GM19025 (cell line): ENCODE data around the gene RBM38.

Experiments
- ATAC-seq: cut with Tn5 transposase; IDR thresholded peaks from one replicate; pipeline ENCODE4 v1.9.1; 2021; ENCODE audit warnings: mild to moderate bottlenecking, low read depth, moderate library complexity; ENCODE audit not compliant: unreplicated experiment

The RBM38 gene

DNA sequence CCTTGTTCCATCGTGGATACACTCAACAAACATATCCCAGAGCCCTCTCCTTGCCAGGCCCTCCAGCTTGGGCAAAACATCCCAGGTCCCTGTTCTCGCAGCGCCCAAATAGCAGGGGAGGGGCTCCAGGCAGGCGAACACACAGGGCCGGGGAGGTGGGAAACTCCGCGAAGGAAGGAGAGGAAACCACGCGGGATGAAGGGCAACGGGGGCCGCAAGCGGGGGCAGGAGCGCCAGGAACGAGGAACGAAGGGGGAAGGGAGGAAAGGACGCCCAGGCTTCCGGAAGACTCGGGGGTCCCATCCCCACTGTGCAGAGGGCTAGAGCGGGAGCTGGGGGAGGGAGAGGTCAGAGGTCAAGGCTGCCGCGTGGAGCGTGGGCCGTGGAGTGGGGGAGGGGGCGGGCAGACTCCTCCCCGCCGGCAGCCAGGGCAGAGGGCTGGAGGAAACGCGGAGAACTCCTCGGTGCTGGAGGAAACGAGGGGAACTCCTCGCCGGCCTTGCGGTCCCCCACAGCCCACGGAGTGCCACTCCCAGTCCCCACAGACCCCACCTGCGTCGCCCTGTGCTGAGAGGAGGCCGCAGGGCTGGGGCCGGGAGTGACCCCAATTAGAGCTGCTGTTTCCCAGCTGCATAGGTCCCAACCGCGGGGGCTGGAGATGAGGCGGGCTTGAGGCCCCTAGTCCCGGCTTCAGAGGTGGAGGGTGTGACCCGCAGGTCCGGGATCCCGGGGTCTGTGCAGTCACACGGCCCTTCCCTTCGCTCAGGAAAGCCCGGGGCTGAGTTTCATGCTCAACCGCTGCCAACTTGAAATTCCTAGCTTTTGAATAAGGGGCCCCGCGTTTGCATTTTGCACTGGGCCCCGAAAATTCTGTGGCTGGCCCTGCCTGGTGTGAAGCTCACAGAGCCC lies 1.2 kb upstream of the RBM38 start:
- ATAC-seq, result no peak

DNA sequence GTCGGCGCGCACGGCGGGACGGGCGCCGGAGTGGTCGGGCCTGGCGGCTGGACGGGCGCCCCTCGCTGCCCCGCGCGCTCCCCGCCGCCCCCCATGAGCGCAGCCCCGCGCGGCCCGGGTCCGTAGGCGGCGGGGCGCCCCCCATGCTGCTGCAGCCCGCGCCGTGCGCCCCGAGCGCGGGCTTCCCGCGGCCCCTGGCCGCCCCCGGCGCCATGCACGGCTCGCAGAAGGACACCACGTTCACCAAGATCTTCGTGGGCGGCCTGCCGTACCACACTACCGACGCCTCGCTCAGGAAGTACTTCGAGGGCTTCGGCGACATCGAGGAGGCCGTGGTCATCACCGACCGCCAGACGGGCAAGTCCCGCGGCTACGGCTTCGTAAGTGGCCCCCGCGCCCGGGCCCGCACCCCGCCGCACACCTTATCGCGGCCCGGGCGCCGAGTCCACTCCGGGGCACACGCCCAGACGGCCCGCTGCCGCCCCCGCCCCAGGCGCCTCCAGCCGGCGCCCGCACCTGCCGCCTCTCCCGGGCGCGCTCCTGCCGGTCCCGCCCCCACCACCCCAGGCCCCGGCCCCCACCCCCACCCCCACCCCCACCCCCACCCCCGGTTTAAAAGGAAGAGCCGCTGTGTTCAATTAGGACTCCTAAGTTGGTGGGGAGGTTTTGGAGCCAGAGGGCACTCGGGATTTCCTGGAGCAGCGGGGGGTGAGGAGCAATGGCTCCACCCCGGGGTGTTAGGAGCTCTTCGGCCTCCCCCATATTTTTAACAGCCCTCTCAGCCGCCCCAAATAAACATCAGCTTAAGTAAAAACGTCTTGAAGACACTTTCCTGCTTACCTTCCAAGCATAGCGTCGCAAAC lies 474 bp downstream of the RBM38 start:
- peak; percentile 9 for ATAC-seq

DNA sequence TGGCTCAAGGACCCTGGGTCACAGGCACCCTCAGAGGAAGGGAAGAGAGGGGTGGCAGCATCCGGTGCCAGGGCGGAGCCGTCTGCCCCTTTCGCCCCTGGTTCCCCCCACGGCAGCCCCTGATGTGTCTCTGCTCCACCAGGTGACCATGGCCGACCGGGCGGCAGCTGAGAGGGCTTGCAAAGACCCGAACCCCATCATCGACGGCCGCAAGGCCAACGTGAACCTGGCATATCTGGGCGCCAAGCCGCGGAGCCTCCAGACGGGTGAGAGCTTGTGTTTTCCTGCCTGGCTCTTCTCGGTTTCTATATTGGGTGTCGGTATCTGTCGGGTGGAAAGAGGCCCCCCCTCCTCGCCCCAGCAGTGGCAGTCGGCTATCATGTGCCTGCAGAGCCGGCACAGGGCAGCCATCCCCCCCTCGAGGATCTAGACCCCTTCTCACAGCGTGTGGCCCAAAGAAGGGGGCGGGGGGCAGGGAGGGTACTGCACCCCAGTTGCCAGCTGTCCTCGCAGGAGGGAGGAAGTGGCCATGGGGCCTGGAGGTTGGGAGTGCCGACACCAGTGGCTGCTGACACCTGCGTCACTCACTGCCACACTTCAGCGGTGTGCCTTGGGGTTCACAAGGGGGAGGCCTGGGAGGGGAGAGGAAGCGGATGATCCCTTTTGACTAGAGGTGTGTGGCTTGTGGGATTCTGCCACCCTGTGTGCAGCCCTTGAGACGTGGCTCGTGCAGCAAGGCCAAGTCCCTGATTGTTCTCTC lies 1.5 kb downstream of the RBM38 start:
- no peak for ATAC-seq

DNA sequence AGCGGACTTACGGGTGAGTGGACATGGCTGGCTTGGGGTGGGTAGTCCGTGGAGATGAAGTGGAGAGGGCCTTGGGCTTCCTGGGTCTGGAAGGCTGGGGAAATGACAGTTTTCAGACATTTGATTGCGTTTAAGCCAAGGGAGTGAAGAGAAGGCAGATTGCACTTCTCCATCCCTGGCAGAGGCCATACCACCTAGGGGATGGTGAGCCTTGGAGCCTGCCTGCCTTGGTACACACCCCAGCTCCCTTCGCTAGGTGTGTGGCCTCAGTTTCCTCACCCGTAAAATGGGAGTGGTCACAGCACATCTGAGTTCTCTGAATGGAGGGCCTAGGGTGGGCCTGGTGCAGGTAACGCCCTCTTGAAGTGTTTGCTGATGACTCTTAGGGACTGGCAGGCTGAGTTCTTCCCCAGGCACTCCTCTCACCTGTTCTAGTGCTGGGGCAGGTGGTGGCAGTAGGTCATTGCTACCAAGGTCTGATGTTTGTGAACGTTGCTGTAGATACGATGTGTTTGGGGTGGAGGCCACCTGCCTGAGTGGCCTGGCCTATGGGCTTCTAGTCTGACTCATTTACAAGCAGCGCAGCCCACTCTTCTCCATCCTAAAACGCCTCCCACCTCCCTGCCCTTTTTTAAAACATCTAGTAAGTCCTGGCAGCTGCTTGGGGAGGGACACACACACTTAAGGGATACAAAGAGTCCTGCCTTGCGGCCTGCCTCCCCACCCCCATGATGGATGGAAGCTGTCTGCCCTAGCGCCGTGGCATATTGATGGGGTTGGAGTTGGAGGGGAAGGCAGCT lies 2.3 kb downstream of the RBM38 start:
- ATAC-seq, result no peak

DNA sequence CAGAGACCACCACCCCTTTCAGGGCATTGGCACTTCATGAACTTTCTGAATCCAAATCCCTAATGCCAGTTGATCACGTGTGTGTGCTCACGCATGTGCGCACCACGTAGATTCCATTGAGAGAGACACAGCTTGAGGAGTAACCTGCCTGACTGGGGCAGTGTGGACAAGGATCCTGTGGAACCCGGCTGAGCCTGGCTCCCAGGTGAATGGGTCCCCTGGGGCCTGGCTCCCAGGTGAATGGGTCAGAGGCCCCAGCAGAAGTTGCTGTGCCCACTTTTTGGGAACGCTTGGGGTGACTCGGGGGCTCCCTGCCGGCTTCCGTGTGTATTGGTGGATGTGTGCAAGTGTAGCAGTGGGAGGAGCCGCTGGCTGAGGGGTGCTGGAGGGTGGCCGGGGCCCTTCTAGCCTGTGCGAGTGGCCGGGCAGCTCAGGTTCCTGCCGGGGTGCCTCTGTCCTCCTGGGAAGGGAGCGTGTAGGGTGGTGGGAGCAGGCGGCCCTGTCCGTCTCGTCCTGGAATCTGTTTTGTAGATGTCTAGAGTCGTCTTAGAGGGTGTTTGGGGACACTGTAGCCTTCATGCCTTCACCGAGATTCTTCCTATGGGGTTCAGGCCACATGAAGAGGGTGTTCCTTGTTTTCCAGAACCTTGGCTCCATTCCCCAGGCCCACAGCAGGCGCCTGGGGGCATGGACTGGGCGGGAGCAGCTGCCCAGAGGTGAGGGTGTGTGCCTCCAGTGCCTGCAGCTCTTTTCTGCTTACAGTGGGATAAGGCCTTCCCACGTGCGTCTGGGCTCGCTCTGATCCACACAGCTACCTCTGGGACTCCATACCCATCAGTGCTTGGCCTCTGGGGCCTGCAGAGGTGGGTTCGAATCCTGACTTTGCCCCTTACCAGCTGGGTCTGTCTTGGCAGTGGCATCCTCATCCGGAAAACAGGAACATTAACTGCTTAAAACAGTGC lies 3.2 kb downstream of the RBM38 start:
- no peak for ATAC-seq

DNA sequence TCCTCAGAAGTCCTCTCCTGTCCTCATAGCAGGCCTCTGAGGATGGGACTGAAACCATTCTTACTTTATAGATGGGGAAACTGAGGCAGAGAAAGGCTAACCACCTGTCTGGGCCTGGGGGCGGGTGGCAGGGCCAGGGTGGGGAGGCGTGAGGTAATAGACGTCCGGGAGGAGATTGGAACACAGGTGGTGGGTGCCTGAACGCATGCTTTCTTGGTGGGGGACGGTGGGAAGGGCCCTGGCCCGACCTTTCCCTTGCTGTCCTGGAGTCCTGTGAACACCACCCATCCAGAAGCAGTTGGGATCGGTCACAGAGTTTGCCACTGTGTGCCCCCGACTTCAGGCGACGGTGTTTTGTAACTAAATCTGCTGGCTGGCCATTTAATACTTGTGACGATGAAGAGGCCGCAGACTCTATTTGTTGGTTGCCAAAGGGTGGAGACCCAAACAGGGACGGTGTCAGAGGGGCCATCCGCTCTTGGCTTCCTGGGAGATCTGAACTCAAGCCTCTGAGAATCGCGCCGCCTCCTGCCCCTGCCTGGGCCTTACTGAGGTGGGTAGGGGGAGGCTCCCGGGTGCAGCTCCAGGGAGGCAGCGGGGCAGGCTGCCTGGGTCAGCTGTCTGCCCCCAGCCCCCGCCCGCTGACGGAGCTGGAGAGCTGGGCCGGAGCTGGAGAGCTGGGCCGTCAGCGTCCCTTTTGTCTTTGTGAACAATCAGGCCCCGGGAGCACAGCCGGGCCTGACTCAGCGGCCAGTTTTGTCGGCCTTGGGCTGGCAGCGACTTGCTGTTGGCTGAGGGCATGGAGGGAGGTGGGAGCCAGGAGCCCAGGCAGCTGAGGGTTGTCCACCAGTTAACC lies 4.1 kb downstream of the RBM38 start:
- ATAC-seq, result no peak

DNA sequence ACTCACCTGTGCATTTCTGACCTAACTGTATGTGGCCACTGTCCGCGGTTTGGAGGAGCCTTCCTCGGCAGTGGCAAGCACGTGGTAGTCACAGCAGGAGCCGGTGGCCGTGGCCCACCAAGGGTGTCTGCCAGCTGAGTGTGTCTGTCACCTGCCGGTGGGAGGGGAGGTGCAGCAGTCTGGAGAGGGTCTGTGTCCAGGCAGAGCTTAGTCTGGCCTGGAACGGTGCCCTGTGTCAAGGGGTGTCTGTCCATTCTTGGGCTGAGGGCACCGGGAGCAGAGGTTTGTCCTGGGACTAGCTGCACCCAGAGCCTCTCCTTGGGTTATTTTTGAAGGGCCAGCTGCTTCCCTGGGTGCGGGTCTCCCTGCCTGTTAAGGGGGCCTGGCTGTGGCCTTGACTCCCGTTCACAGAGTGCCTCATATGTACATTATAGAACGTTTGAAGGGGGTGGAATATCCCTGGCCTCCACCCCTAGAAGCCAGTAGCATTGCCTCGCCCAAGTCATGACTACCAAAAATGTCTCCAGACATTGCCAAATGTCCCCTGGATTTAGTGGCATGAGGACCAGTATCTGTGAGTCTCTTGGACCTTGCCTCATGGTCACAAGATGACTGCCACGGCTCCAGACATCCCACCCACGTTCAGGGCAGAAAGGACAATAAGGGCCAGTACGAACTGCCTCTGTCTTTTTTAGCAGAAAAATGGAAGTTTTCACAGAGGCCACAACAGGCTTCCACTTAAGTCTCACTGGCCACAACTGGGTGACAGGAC lies 5.2 kb downstream of the RBM38 start:
- no peak for ATAC-seq

DNA sequence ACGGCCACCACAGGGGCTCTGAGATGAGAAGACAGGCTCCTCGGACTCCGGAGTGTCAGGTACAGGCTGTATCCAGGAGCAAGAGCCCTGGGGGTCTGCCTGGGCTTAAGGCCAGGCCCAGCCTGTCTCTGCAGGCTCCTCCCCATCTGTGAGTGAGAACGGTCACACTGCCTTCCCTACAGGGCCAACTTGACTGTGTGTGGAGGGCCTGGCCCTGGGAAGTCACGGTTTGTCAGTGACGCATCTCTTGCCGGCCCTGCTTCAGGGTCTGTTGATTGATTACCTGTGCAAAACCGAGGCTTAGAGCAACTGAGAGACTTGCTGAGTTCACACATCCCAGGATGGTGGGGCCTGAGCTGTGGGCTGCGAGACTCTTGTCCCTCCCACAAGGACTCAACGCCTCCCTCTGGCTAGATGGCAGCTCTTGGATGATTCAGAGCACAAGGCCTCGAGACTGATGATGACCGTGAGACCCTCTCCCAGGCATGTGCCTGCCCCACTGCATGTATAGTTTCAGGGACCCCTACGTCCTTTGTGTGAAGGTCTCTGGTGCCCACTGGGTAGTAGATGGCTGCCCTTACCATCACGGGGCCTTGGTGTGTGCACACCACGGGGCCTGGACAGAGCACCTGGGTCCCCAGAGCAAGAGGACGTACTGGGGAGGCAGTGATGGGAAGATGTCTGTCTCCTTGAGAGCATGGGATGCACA lies 5.9 kb downstream of the RBM38 start:
- ATAC-seq, result no peak

DNA sequence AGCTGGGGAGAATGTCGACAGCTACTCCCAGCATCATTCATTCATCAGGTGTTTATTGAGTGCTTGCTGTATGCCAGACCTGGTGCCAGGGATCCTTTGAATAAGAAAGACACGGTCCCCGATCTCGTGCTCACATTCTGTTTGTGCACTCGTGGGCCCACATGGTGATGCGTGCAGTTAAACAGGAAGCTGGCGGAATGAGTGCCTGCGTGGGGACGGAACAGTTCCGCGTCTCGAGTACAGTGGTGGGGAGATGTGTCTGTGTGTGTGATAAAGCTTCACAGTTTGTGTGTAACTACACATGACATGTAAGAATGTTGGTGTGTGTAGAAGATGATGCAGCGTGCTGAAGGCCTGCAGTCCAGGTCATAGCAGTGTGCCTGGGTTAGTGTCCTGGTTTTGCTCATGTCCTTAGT lies 6.5 kb downstream of the RBM38 start:
- peak; percentile 0 for ATAC-seq

DNA sequence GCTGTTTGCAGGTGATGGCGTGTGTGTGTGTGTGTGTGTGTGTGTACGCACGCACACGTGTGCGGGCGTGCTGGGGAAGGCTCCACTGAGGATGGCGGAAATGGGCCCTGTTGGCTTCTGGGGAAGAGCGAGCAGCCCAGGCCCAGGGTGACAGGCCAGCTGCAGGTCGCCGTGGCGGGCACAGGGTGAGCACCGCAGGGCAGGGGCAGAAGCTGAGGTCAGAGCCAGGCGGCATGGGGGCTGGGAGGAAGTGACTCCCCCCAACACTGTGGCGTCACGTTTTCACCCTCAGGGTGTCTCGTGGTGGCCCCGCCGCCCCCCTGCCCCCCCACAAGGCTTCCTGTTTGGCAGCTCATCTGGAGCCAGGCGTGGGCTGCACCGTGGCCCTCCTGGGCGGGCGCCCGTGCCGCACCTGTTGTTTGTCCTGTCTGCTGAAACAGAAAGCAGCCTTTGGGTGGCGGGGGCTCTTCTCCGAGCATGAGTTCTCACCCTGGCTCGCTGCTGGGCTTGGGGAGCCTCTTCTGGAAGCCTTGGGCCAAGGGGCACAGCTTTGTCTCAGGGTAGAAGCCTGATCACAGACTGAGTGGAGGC lies 7.1 kb downstream of the RBM38 start:
- peak; percentile 51 for ATAC-seq

DNA sequence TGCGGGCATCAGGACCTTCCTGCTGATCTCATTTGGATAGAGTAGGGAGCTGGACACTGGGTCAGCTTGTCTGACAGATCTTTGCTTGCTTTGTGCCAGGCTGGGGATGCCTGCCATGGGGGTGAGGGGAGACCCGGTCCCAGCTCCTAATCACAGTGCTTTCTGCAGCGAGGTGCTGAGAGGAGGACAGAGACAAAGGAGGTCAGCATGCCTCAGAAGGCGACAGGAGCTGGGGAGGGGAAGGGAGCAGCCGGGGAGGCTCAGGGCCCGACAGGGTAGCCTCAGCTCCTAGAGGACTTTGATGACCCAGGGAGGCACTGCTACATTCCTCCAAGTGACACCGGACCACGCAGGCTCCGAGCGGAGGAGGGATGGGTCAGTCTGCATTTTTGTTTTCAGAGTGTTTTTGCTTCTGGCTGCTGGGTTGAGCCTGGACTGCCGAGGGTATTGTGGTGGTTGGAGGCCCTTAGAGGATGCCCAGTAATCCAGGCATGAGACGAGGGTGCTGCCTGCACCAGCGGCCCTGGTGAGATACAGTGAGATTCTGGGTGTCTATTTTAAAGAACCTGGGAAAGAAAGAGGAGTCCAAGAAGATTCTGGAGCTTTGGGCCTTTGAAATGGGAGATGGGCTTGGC lies 7.8 kb downstream of the RBM38 start:
- ATAC-seq, result no peak

DNA sequence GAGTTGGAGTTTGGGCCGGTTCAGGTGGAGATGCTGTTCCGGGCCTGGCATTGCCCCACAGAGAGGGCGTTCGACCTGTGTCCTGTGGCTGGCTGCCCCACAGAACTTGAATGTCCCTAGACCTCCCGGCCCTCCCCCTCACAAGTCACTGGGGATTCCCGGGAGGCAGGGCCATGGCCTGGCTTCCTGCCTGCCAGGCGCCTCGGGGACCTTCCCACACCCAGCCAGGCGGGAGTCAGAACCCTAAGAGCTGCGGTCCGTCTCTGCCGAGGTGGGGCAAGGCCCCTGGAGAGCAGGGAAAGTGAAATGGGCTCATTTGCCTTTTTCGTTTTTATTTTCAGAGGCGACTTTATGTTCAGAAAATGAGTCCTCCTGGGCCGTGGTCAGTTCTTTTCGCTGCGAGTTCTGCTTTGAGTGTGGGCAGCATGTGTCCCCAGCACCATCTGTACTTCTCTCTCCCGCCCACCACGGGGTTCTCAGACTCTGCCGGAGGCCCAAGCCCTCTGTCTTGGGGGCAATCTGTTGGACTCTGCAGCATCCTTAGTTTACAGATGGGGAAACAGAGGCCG lies 8.5 kb downstream of the RBM38 start:
- peak; percentile 46 for ATAC-seq

DNA sequence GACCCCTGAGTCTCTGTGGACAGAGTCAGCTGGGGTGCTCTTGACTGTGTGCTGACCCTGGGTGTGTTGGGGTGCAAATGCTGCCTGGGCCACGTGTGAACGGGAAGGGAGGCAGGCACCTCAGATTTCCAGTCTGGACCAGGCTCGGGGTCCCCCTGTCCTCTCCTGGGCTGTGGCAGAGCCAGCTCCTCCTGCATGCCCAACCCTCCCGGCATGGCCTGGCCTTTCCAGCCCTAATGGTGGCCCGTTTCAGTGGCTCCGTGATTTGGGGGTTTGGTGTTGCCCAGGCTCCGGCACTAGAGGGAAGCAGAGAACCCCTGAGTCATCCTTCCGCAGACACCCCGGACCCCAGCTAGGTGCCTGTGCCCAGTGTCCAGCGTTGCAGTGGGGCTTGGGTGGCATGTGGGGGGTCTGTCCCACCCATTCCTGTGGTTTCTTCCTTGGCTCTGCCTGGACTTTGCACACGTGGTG lies 9.1 kb downstream of the RBM38 start:
- no peak for ATAC-seq

DNA sequence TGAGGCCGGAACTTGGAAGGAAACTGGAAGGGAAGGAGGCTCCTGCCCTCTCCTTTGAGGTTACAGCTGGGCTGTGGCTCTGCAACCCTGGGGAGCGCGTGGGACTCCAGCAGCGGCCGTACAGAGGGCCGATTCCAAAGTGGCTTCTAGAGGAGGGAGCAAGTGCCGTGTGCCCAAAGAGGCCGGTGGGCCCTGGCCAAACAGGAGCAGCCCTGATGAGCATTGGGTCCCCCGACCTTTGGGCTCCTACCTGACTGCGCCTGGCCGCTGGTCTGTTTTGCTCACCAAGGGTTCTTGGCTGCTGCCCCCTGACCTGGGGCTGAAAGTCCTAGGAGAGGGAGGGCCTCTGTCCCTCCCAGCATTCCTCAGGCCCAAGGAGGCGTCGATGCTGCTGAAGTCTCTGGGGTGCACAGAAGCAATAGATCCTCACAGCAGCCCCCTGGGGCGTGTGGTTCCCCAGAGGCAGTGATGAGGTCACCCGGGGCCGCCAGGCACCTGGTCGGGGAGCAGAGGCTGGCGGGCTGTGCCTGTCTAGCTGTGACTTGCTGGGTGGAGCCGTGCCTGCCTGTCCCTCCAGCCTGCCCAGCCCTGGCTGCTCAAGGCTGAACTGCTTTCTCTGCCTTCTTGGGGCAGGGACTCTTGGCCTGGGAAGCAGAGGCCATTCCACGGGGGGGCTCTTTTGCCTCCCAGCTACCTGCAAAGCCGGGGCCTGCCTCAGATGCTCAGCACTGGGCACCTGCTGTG lies 9.8 kb downstream of the RBM38 start:
- ATAC-seq, result peak; percentile 30

DNA sequence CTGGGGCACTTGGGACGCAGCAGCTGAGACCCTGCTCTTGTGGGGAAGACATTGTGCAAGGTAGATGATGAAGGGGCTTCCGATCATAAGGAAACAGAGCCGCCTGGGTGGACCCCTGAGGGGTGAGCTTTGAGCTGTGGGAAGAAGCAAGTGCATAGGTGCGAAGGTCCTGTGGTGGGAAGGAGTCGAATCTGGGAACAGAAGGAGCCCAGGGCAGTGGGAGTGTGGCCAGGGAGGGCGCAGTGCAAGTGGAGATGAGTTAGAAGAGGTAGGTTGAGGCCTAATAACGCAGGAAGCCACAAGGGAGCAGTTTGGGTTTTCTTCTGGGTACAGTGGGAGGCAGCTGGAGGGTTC lies 10.3 kb downstream of the RBM38 start:
- no peak for ATAC-seq
